PFSK-1 (cell line): Measurements from ENCODE around the gene TOP2A.

Experiments
- POLR2AphosphoS5 ChIP-seq: IDR thresholded peaks from 2 replicates; pipeline ENCODE4 v1.6.1; 2012; ENCODE audit warnings: low read depth, mild to moderate bottlenecking, control low read depth, low read length, moderate library complexity
- SIN3A ChIP-seq: IDR thresholded peaks from 2 replicates; pipeline ENCODE4 v1.6.1; 2012; ENCODE audit warnings: mild to moderate bottlenecking, low read length, moderate library complexity, borderline replicate concordance; ENCODE audit not compliant: insufficient read depth
- TF ChIP-seq, protein P1 (sequence below), 2 experiments: IDR thresholded peaks; 2 replicates each; pipeline versions ENCODE4 v1.6.1 to v1.8.0; 2011 to 2012; ENCODE audit warnings: low read depth in 2 of 2, low read length in 2 of 2, control low read depth in 1 of 2, inconsistent platforms in 1 of 2, mild to moderate bottlenecking in 1 of 2, moderate library complexity in 1 of 2; ENCODE audit not compliant: insufficient read depth in 1 of 2

DNA sequence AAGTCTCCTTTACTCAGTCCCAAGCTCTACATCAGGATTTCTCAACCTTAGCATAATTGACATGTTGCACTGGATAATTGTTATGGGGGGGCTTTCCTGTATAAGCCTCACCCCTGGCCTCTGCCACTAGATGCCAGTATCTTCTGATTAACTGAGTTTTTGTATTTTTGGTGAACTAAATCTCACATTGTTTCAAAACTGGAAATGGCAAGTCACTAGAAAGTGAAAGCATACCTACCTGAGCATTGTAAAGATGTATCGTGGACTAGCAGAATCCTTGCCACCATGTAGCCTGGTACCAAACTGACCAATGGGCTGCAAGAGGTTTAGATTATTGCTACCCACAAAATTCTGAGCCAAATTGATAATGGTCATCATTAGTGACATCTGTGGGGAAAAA, 15.0 kb downstream of the TOP2A start:
- TF ChIP-seq, protein P1, sequence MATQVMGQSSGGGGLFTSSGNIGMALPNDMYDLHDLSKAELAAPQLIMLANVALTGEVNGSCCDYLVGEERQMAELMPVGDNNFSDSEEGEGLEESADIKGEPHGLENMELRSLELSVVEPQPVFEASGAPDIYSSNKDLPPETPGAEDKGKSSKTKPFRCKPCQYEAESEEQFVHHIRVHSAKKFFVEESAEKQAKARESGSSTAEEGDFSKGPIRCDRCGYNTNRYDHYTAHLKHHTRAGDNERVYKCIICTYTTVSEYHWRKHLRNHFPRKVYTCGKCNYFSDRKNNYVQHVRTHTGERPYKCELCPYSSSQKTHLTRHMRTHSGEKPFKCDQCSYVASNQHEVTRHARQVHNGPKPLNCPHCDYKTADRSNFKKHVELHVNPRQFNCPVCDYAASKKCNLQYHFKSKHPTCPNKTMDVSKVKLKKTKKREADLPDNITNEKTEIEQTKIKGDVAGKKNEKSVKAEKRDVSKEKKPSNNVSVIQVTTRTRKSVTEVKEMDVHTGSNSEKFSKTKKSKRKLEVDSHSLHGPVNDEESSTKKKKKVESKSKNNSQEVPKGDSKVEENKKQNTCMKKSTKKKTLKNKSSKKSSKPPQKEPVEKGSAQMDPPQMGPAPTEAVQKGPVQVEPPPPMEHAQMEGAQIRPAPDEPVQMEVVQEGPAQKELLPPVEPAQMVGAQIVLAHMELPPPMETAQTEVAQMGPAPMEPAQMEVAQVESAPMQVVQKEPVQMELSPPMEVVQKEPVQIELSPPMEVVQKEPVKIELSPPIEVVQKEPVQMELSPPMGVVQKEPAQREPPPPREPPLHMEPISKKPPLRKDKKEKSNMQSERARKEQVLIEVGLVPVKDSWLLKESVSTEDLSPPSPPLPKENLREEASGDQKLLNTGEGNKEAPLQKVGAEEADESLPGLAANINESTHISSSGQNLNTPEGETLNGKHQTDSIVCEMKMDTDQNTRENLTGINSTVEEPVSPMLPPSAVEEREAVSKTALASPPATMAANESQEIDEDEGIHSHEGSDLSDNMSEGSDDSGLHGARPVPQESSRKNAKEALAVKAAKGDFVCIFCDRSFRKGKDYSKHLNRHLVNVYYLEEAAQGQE (IDR thresholded peaks at IDR 0.05; ENCODE audit: insufficient read depth in 1 of 2, low read depth in 2 of 2, low read length in 2 of 2) = no peak
- TF ChIP-seq POLR2AphosphoS5 = no peak
- no peak for TF ChIP-seq SIN3A
